Stimulated activated memory B cell treated with anti-CD40 and anti-IgM and Interleukin-4, amounts not matched to agents 10 μg/mL and 1 μg/mL and 100 μg/mL, for 72 hours (primary cell): ENCODE data around the gene DMXL1.
"Not testable (repeated sequence)": the region's sequence is repeated elsewhere in the genome, so short reads cannot be mapped to it uniquely, and the experiment has no call there.

Experiments
- ATAC-seq: fragments of 150-1000 bp; cut with Tn5 transposase; 2 replicates; pipeline ENCODE4 v1.10.0; 2021
- H3K27ac Mint-ChIP-seq: one replicate; pipeline ENCODE4 v1.8.0; 2022; ENCODE audit warnings: mild to moderate bottlenecking, mixed read lengths
- H3K27me3 Mint-ChIP-seq: one replicate; pipeline ENCODE4 v1.8.0; 2022; ENCODE audit warnings: mixed read lengths
- H3K36me3 Mint-ChIP-seq: one replicate; pipeline ENCODE4 v1.8.0; 2022; ENCODE audit warnings: mixed read lengths
- H3K4me1 Mint-ChIP-seq: one replicate; pipeline ENCODE4 v1.8.0; 2022; ENCODE audit warnings: mixed read lengths
- H3K4me3 Mint-ChIP-seq: one replicate; pipeline ENCODE4 v1.8.0; 2022; ENCODE audit warnings: mild to moderate bottlenecking, moderate library complexity, mixed read lengths
- H3K9me3 Mint-ChIP-seq: one replicate; pipeline ENCODE4 v1.8.0; 2022; ENCODE audit warnings: mixed read lengths

DMXL1 gene

GRCh38 chr5:119135743-119136142, 64.9 kb downstream of the DMXL1 start:
- Mint-ChIP-seq H3K36me3 (peaks cover 84% of the 10 kb centered on the region), H3K4me1 (peaks cover 11% of the 10 kb centered on the region), H3K9me3 (peaks cover 16% of the 10 kb centered on the region)
- not testable (repeated sequence) for H3K27me3 Mint-ChIP-seq, H3K27ac Mint-ChIP-seq, H3K4me3 Mint-ChIP-seq, ATAC-seq

DNA sequence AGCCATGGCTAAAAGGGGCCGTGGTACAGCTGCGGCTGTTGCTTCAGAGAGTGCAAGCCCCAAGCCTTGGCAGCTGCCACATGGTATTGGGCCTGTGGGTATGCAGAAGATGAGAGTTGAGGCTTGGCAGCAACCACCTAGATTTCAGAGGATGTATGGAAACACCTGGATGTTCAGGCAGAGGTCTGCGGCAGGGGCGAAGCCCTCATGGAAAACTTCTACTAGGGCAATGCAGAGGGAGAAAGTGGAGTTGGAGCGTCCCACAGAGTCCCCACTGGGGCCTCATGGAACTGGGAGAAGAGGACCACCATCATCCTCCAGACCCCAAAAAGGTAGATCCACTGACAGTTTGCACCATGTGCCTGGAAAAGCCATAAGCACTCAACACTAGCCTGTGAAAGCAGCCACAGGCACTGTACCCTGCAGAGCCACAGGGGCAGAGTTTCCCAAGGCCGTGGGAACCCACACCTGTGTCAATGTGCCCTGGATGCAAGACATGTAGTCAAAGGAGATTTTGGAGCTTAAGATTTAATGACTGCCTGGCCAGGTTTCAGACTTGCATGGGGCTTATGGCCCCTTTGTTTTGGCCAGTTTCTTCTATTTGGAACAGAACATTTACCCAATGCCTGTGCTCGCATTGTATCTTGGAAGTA, 65.9 kb downstream of the DMXL1 start:
- H3K36me3 Mint-ChIP-seq: peaks cover 84% of the 10 kb centered on the region
- H3K4me3 Mint-ChIP-seq: no peak overlapping the region
- peaks cover 15% of the 10 kb centered on the region for H3K4me1 Mint-ChIP-seq
- ATAC-seq: no peak
- peaks cover 16% of the 10 kb centered on the region for H3K9me3 Mint-ChIP-seq
- H3K27me3 Mint-ChIP-seq: no peaks in the 10 kb centered on the region
- H3K27ac Mint-ChIP-seq: no peak overlapping the region

- Mint-ChIP-seq H3K4me3 (no peak overlapping the region), H3K9me3 (peaks cover 6% of the 10 kb centered on the region), H3K4me1 (peaks cover 5% of the 10 kb centered on the region), H3K27ac (no peak overlapping the region), H3K36me3 (peaks cover 76% of the 10 kb centered on the region), H3K27me3 (no peaks in the 10 kb centered on the region)
- no peak for ATAC-seq
Observed at GRCh38 chr5:119153629-119154028, 82.7 kb downstream of the DMXL1 start.

GRCh38 chr5:119158144-119158543, 87.3 kb downstream of the DMXL1 start:
- Mint-ChIP-seq H3K27me3 (no peaks in the 10 kb centered on the region), H3K4me3 (no peak overlapping the region), H3K27ac (no peak overlapping the region), H3K36me3 (peaks cover 76% of the 10 kb centered on the region), H3K4me1 (peaks cover 9% of the 10 kb centered on the region), H3K9me3 (peaks cover 6% of the 10 kb centered on the region)
- no peak for ATAC-seq

DNA sequence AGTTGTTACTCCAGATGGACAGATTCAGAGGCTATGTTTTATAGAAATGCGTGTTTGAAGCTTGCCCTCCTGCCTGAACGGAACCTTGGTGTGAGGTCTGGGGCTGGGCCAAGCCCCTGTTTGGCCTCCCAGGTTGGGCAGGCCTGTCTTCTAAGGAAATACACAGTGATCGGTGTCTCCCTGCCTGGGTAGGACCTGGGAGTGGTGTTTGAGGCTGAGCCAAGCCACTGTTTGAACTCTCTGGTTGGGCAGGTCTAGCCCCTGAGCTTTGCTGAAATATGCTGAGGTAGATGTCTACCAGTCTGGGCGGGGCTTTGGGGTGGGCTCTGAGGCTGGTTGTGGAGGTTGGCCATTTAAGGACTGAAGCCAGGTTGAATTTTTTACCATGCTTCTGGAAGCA, 90.5 kb downstream of the DMXL1 start:
- Mint-ChIP-seq H3K27me3 (no peaks in the 10 kb centered on the region), H3K27ac (no peak overlapping the region), H3K4me3 (no peak overlapping the region), H3K9me3 (peaks cover 6% of the 10 kb centered on the region), H3K4me1 (peaks cover 9% of the 10 kb centered on the region), H3K36me3 (peaks cover 56% of the 10 kb centered on the region)
- ATAC-seq: no peak

DNA sequence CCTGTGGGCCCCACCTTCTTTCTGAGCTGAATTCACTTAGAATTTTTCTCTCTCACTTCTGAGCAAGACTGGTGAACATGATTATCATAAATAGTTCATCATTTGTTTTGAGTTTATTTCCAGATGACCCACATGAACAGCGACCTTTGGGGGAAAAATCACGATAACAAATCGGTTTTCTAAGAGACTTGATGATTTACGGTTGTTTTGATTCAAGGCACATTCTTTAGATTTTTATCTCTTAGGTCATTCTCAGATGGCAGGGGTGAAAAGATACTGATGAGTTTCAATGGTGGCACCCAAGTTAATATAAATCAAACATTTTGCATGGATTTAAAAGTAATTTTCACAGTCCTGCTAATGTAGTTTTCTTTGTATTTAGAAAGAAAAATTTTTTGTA, 95.1 kb downstream of the DMXL1 start:
- no peak for ATAC-seq
- Mint-ChIP-seq H3K4me3 (no peak overlapping the region), H3K27ac (no peak overlapping the region), H3K9me3 (no peaks in the 10 kb centered on the region), H3K27me3 (no peaks in the 10 kb centered on the region), H3K4me1 (peaks cover 7% of the 10 kb centered on the region), H3K36me3 (peaks cover 39% of the 10 kb centered on the region)

- ATAC-seq: no peak
- Mint-ChIP-seq H3K4me1 (peaks cover 7% of the 10 kb centered on the region), H3K27ac (no peak overlapping the region), H3K4me3 (no peak overlapping the region), H3K36me3 (peaks cover 45% of the 10 kb centered on the region), H3K27me3 (no peaks in the 10 kb centered on the region), H3K9me3 (no peaks in the 10 kb centered on the region)
Observed at GRCh38 chr5:119168401-119168800, 97.5 kb downstream of the DMXL1 start.

DNA sequence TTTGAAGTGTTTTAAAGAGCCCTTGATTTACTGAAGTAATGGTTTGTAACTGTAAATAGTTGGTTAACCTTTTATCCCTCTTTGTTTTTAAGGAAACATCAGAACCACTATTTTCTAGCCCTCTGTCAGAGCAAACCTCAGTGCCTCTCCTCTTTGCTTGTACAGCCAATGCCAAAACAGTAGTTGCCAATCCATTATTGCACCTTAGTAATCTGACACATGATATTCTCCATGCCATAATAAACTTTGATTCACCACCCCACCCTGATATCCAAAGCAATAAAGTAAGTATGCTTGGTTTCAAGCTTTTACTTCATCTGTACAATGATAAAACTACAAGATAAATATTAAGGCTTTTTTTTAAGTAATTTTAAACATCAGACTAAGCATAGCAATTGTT, 100.8 kb downstream of the DMXL1 start:
- ATAC-seq: no peak
- H3K27me3 Mint-ChIP-seq: no peaks in the 10 kb centered on the region
- H3K4me3 Mint-ChIP-seq: no peak overlapping the region
- H3K4me1 Mint-ChIP-seq: peaks cover 14% of the 10 kb centered on the region
- H3K9me3 Mint-ChIP-seq: no peaks in the 10 kb centered on the region
- no peak overlapping the region for H3K27ac Mint-ChIP-seq
- peaks cover 46% of the 10 kb centered on the region for H3K36me3 Mint-ChIP-seq

- Mint-ChIP-seq H3K4me3 (no peak overlapping the region), H3K36me3 (peaks cover 56% of the 10 kb centered on the region), H3K9me3 (no peaks in the 10 kb centered on the region), H3K27me3 (no peaks in the 10 kb centered on the region), H3K4me1 (peaks cover 12% of the 10 kb centered on the region), H3K27ac (peak overlapping the region; percentile 41)
- no peak for ATAC-seq
Observed at GRCh38 chr5:119174578-119175163, 103.8 kb downstream of the DMXL1 start.

DNA sequence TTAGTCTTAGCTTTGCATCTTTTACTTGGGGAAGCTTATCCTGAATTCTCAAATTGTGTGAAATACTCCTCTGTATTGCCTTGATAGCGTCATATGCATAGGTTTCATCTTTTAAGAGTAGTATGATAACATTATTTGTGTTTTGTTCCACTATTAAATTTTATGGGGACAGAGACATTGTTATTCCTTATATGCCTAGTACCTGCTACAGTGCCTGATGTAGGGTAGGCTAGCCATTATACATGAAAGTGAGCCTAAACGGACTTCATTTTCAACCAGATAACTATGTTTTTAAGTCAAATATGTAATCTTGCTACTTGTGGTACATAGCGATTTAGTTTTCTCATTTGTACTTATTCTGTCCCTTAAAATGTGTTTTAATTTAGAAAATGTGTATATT, 105.9 kb downstream of the DMXL1 start:
- peaks cover 12% of the 10 kb centered on the region for H3K4me1 Mint-ChIP-seq
- no peaks in the 10 kb centered on the region for H3K27me3 Mint-ChIP-seq
- peaks cover 44% of the 10 kb centered on the region for H3K36me3 Mint-ChIP-seq
- no peak overlapping the region for H3K4me3 Mint-ChIP-seq
- H3K27ac Mint-ChIP-seq: no peak overlapping the region
- H3K9me3 Mint-ChIP-seq: no peaks in the 10 kb centered on the region
- no peak for ATAC-seq

GRCh38 chr5:119177226-119177625, 106.3 kb downstream of the DMXL1 start:
- ATAC-seq: no peak
- Mint-ChIP-seq H3K36me3 (peaks cover 43% of the 10 kb centered on the region), H3K9me3 (no peaks in the 10 kb centered on the region), H3K4me3 (no peak overlapping the region), H3K4me1 (peaks cover 12% of the 10 kb centered on the region), H3K27ac (no peak overlapping the region), H3K27me3 (no peaks in the 10 kb centered on the region)

DNA sequence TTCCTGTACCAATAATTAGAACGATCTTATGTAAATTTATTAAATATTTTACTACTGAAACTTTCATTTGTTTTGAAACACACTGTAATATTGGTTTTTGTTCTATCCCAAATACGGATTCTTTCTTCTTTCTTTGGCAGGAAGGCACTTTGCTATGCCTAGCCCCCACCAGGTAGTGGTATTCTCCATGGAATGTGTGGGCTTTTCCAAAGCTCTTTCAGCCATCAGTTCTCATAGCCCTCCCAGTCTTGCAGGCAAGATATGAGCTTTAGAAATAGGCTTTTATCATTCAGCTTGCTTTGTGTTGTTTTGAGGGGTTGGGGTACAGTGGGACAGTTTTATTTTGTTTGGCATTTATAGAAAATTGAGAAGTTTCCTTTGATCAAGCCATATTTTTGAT, 107.5 kb downstream of the DMXL1 start:
- no peak overlapping the region for H3K27ac Mint-ChIP-seq
- no peak overlapping the region for H3K4me3 Mint-ChIP-seq
- no peaks in the 10 kb centered on the region for H3K27me3 Mint-ChIP-seq
- H3K4me1 Mint-ChIP-seq: peaks cover 12% of the 10 kb centered on the region
- no peaks in the 10 kb centered on the region for H3K9me3 Mint-ChIP-seq
- H3K36me3 Mint-ChIP-seq: peaks cover 44% of the 10 kb centered on the region
- no peak for ATAC-seq

GRCh38 chr5:119179857-119180641, 109.2 kb downstream of the DMXL1 start:
- H3K4me3 Mint-ChIP-seq: no peak overlapping the region
- no peaks in the 10 kb centered on the region for H3K9me3 Mint-ChIP-seq
- H3K36me3 Mint-ChIP-seq: peaks cover 55% of the 10 kb centered on the region
- ATAC-seq: no peak
- no peaks in the 10 kb centered on the region for H3K27me3 Mint-ChIP-seq
- H3K27ac Mint-ChIP-seq: no peak overlapping the region
- H3K4me1 Mint-ChIP-seq: peaks cover 6% of the 10 kb centered on the region

DNA sequence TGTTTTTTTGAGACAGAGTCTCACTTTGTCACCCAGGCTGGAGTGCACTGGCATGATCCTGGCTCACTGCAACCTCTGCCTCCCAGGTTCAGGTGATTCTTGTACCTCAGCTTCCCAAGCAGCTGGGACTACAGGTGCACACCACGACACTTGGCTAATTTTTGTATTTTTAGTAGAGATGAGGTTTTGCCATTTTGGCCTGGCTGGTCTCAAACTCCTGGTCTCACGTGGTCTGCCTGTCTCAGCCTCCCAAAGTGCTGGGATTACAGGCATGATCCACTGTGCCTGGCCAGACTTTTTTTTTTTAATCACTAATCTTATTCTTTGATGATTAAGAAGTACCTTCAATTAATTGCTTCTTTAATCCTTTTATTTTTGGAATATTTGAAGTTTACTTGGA, 114.6 kb downstream of the DMXL1 start:
- Mint-ChIP-seq H3K36me3 (peaks cover 25% of the 10 kb centered on the region), H3K27ac (peak overlapping the region; percentile 1), H3K4me1 (peaks cover 14% of the 10 kb centered on the region)
- H3K27me3 Mint-ChIP-seq, H3K4me3 Mint-ChIP-seq, ATAC-seq, H3K9me3 Mint-ChIP-seq: not testable (repeated sequence)

GRCh38 chr5:119187776-119188529, 117.1 kb downstream of the DMXL1 start:
- ATAC-seq: no peak
- Mint-ChIP-seq H3K36me3 (peaks cover 19% of the 10 kb centered on the region), H3K4me3 (no peak overlapping the region), H3K9me3 (no peaks in the 10 kb centered on the region), H3K4me1 (peaks cover 14% of the 10 kb centered on the region), H3K27ac (peak overlapping the region; percentile 64), H3K27me3 (no peaks in the 10 kb centered on the region)
